ENCODE data around the gene FARP1.

FARP1 gene

GRCh38 chr13:98293570-98294142 lies 150.8 kb downstream of the FARP1 start:
- Histone ChIP-seq H3K4me3 (no peak overlapping the region), H3K27me3 (ENCODE audit: low read depth) (no peaks in the 10 kb centered on the region)

GRCh38 chr13:98295371-98295770 lies 152.5 kb downstream of the FARP1 start:
- Histone ChIP-seq H3K36me3 (replicated peaks) (no peaks in the 10 kb centered on the region), H3K4me1 (peaks cover 7% of the 10 kb centered on the region), H3K27me3 (ENCODE audit: low read depth) (no peaks in the 10 kb centered on the region), H3K9me3 (no peaks in the 10 kb centered on the region), H3K4me3 (no peak overlapping the region)
- in situ Hi-C loops (cut with MboI; ENCODE audit: low sequenced_read_pairs): no loop called here
- DNase-seq (ENCODE audit: low spot score in 2 of 2): no peak

More at GRCh38 chr13:98293570-98294142, 150.8 kb downstream of the FARP1 start:
- Histone ChIP-seq H3K4me1 (peaks cover 3% of the 10 kb centered on the region; the same call in 1 of the 2 replicates), H3K36me3 (replicated peaks) (no peaks in the 10 kb centered on the region), H3K9me3 (no peaks in the 10 kb centered on the region)
- no peak for DNase-seq (ENCODE audit: low spot score in 2 of 2)
- in situ Hi-C loops (cut with MboI; ENCODE audit: low sequenced_read_pairs): no loop called here

GRCh38 chr13:98297051-98297450 lies 154.2 kb downstream of the FARP1 start:
- DNase-seq (ENCODE audit: low spot score in 2 of 2): peak in 1 of 2 experiments; percentile 44
- in situ Hi-C loops (cut with MboI; ENCODE audit: low sequenced_read_pairs): no loop called here
- peaks cover 7% of the 10 kb centered on the region for H3K4me1 ChIP-seq

DNA sequence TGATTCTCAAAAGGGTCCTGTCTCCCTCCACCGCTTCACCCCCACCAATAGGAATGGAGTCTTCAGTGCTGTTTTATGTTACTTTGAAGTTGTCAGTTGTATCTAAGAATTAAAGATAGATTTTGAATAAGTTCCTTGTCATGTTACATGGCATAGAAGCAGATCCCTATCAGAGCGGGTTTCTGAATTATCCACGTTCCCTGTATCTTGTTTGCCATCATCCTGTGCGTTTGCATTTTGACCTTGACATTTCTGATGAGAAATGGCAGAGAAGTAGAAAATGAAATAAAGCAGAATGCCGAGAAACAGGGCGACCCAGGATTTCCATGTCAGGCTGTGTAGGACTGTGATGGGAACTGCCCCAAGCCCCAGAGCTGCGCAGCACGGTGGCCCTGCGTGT lies 154.9 kb downstream of the FARP1 start:
- Histone ChIP-seq H3K27me3 (ENCODE audit: low read depth) (no peaks in the 10 kb centered on the region), H3K4me3 (no peak overlapping the region), H3K9me3 (no peaks in the 10 kb centered on the region), H3K4me1 (peaks cover 7% of the 10 kb centered on the region), H3K36me3 (replicated peaks) (no peaks in the 10 kb centered on the region)
- in situ Hi-C loops (cut with MboI; ENCODE audit: low sequenced_read_pairs): no loop called here
- no peak for DNase-seq (ENCODE audit: low spot score in 2 of 2)

More at GRCh38 chr13:98297051-98297450, 154.2 kb downstream of the FARP1 start:
- no peak overlapping the region for H3K4me3 ChIP-seq
- no peaks in the 10 kb centered on the region for H3K9me3 ChIP-seq
- no peaks in the 10 kb centered on the region for H3K27me3 ChIP-seq (ENCODE audit: low read depth)
- H3K36me3 ChIP-seq (replicated peaks): no peaks in the 10 kb centered on the region

DNA sequence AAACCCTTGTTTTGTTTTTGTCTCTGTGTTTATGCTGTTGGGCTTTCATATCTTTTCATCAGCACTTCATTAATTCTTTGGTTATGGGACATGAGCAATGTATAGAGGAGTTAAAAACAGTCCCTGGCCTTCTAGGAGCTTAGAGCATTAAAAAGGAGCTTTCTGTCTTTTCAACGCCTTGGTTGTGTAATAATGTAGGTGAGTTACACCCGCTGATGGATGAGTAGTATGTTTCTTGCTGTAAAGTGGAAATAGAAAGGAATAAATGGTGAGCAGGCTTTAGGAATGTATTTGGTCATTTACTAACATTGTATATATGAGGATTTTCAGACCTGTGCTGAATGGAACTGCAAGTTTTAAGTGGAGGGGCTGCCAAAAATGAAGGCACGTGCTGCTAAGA lies 155.7 kb downstream of the FARP1 start:
- H3K9me3 ChIP-seq: no peaks in the 10 kb centered on the region
- DNase-seq (ENCODE audit: low spot score in 2 of 2): no peak
- H3K27me3 ChIP-seq (ENCODE audit: low read depth): no peaks in the 10 kb centered on the region
- no peak overlapping the region for H3K4me3 ChIP-seq
- H3K4me1 ChIP-seq: peaks cover 7% of the 10 kb centered on the region
- in situ Hi-C loops (cut with MboI; ENCODE audit: low sequenced_read_pairs): no loop called here
- no peaks in the 10 kb centered on the region for H3K36me3 ChIP-seq (replicated peaks)

DNA sequence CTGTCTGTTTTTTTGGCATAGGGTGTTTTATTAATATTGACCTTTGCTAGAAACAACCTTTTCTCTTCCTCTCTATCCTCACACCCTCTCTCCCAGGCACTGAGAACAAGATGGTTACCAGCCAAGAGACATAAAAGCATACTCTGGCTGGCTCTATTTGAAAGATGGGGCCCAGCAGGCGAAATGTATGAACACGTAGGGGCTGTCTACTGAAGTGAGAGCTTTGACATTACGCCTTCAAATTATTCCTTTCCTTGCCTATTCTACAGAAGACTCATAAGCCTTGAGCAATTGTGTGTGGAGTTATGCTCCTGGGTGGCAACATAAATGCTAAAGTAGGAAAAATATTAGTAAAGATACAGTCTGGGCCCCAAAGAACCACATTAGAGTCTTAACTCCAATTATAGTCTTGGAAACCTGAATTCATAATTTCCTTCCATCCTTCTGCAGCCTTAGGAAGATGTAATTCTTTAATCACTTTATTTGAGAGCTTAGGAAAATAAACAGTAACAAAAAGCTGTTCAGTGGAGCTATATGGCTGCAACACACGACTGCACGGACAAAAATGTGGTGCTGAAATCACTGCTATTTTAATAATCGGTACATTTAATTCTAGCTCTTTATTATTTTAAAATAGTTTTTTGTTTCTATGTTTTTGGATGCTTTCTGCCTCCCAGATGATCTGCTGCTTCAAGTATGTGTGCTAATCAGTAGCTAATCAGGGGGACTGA lies 156.5 kb downstream of the FARP1 start:
- Histone ChIP-seq H3K9me3 (no peaks in the 10 kb centered on the region), H3K4me1 (peaks cover 7% of the 10 kb centered on the region), H3K4me3 (no peak overlapping the region), H3K27me3 (ENCODE audit: low read depth) (no peaks in the 10 kb centered on the region), H3K36me3 (replicated peaks) (no peaks in the 10 kb centered on the region)
- no peak for DNase-seq (ENCODE audit: low spot score in 2 of 2)
- in situ Hi-C loops (cut with MboI; ENCODE audit: low sequenced_read_pairs): no loop called here

GRCh38 chr13:98299966-98300350 lies 157.1 kb downstream of the FARP1 start:
- in situ Hi-C loops (cut with MboI; ENCODE audit: low sequenced_read_pairs): no loop called here
- H3K36me3 ChIP-seq (replicated peaks): no peaks in the 10 kb centered on the region
- no peaks in the 10 kb centered on the region for H3K9me3 ChIP-seq
- no peak overlapping the region for H3K4me3 ChIP-seq
- DNase-seq (ENCODE audit: low spot score in 2 of 2): no peak
- no peaks in the 10 kb centered on the region for H3K27me3 ChIP-seq (ENCODE audit: low read depth)
- H3K4me1 ChIP-seq: peaks cover 7% of the 10 kb centered on the region

GRCh38 chr13:98300956-98301641 lies 158.2 kb downstream of the FARP1 start:
- H3K4me3 ChIP-seq: no peak overlapping the region
- H3K36me3 ChIP-seq (replicated peaks): no peaks in the 10 kb centered on the region
- H3K4me1 ChIP-seq: peaks cover 7% of the 10 kb centered on the region
- DNase-seq (ENCODE audit: low spot score in 2 of 2): no peak
- no peaks in the 10 kb centered on the region for H3K27me3 ChIP-seq (ENCODE audit: low read depth)
- in situ Hi-C loops (cut with MboI; ENCODE audit: low sequenced_read_pairs): no loop called here
- H3K9me3 ChIP-seq: no peaks in the 10 kb centered on the region

DNA sequence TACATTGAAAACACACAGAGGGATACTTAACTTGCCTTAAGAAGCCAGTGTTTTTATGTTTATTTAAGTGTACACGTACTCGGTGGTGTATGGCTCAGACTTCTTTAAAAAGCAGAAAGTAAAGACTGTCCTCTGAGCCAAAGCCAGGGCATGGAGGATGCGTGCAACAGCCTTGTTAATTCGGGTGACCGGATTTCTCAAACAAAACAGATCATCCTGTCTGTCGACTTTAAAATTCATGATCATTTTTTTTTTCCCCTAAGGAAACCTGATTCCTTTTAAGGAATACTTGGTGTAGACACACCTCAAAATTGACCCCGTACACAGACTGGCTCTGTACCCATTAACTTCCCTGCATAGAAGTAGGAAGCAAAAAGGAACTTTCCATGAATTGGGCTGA lies 158.8 kb downstream of the FARP1 start:
- DNase-seq (ENCODE audit: low spot score in 2 of 2): no peak
- peaks cover 6% of the 10 kb centered on the region for H3K4me1 ChIP-seq
- no peaks in the 10 kb centered on the region for H3K36me3 ChIP-seq (replicated peaks)
- H3K4me3 ChIP-seq: no peak overlapping the region
- in situ Hi-C loops (cut with MboI; ENCODE audit: low sequenced_read_pairs): no loop called here
- H3K9me3 ChIP-seq: no peaks in the 10 kb centered on the region
- H3K27me3 ChIP-seq (ENCODE audit: low read depth): no peaks in the 10 kb centered on the region

DNA sequence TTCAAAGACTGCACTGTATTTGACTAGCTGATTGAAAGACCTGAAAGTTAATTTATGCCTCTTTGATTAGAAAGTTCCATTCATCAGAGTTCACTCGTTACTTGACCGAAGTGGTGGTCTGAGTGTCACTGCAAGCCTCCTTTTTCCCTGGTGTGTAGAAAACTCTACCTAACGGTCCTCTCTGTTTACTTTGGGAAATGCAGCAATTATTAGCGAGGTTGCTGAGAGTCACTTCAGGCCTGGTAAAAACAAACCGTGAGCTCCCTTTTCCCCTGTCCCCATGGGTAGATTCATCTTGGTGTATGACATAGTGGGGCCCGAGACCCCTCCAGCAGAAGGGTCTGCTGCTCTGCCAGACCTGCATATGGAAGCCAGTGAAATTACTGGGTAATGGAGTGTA lies 161.0 kb downstream of the FARP1 start:
- H3K36me3 ChIP-seq (replicated peaks): no peaks in the 10 kb centered on the region
- in situ Hi-C loops (cut with MboI; ENCODE audit: low sequenced_read_pairs): no loop called here
- no peak for DNase-seq (ENCODE audit: low spot score in 2 of 2)
- H3K27me3 ChIP-seq (ENCODE audit: low read depth): no peaks in the 10 kb centered on the region
- H3K4me1 ChIP-seq: peaks cover 4% of the 10 kb centered on the region
- no peaks in the 10 kb centered on the region for H3K9me3 ChIP-seq
- H3K4me3 ChIP-seq: no peak overlapping the region

DNA sequence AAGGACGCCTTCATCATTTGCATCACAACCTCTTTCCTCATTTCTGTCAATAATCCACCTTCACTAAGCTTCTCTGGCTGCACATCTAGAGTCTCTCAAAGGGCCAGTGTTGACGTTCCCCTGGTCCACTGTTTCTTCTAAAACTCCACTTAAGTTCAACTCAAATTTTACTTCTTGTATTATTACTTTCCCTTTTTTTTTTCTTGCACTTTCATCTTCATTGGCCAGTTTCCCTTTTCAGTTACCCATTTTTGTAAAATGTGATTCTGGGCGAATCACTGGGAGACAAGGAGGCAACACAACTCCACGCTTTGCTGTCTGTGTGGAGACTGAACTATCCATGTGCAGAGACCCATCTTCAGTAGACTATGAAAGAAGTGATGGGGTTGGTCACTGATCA lies 162.8 kb downstream of the FARP1 start:
- Histone ChIP-seq H3K4me1 (peaks cover 5% of the 10 kb centered on the region; the same call in 1 of the 2 replicates), H3K9me3 (no peaks in the 10 kb centered on the region), H3K4me3 (no peak overlapping the region), H3K36me3 (replicated peaks) (no peaks in the 10 kb centered on the region), H3K27me3 (ENCODE audit: low read depth) (no peaks in the 10 kb centered on the region)
- in situ Hi-C loops (cut with MboI; ENCODE audit: low sequenced_read_pairs): no loop called here
- DNase-seq (ENCODE audit: low spot score in 2 of 2): no peak

GRCh38 chr13:98307463-98308085 lies 164.7 kb downstream of the FARP1 start:
- H3K9me3 ChIP-seq: no peaks in the 10 kb centered on the region
- DNase-seq (ENCODE audit: low spot score in 2 of 2): no peak
- H3K4me1 ChIP-seq: peaks cover 5% of the 10 kb centered on the region; the same call in 1 of the 2 replicates
- H3K4me3 ChIP-seq: no peak overlapping the region
- in situ Hi-C loops (cut with MboI; ENCODE audit: low sequenced_read_pairs): no loop called here
- no peaks in the 10 kb centered on the region for H3K27me3 ChIP-seq (ENCODE audit: low read depth)
- H3K36me3 ChIP-seq (replicated peaks): no peaks in the 10 kb centered on the region

DNA sequence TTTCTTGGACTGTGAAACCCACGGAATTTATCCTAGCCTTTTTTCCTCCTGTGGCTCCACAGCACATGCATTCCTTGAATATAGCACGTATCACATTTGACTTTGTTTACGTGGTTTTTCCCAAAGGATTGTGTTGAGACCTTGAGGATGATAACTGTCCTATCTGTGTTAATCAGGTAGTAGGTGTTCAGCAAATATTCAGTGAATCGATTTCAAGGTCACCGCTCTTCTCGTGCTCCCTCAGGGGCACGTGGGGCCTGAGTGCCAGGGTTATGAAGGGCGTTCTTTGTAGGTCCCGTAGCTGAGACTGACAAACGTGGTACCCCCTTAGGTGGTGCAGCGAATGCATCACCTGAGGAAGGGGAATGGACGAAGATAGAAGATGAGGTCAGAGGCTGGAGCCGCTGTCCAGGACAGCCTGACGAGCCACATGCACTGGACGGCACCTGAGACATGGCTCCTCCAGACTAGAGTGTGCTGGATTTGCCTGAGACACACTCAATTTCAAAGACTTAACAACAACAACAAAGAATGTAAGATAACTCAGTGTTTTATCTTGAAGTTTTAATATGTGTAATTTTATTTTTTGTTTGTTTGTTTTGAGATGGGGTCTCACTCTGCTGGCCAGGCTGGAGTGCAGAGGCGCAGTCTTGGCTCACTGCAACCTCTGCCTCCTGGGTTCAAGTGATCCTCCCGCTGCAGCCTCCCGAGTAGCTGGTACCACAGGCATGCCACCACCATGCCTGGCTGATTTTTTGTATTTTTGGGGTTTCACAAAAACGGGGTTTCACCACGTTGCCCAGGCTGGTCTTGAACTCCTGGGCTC lies 165.4 kb downstream of the FARP1 start:
- Histone ChIP-seq H3K27me3 (ENCODE audit: low read depth) (no peaks in the 10 kb centered on the region), H3K4me3 (no peak overlapping the region), H3K9me3 (no peaks in the 10 kb centered on the region), H3K4me1 (peaks cover 5% of the 10 kb centered on the region; the same call in 1 of the 2 replicates), H3K36me3 (replicated peaks) (no peaks in the 10 kb centered on the region)
- in situ Hi-C loops (cut with MboI; ENCODE audit: low sequenced_read_pairs): no loop called here
- DNase-seq (ENCODE audit: low spot score in 2 of 2): no peak

Data from HAP-1 (cell line).